AG10803 (cell line): ENCODE data around the gene TBC1D9B.

Source experiments
- DNase-seq: peaks from one replicate; pipeline ENCODE4 v3.0.0; 2010; ENCODE audit warnings: low read depth
- H3K4me3 ChIP-seq: 2 replicates; pipeline ENCODE4 v1.5.1; 2011; ENCODE audit warnings: mild to moderate bottlenecking, low read length, control low read depth
- TF ChIP-seq, protein P1 (sequence below): conservative IDR thresholded peaks from 2 replicates; pipeline ENCODE4 v1.5.1; 2011; ENCODE audit warnings: mild to moderate bottlenecking, low read length, control low read depth, inconsistent platforms

TBC1D9B gene

DNA sequence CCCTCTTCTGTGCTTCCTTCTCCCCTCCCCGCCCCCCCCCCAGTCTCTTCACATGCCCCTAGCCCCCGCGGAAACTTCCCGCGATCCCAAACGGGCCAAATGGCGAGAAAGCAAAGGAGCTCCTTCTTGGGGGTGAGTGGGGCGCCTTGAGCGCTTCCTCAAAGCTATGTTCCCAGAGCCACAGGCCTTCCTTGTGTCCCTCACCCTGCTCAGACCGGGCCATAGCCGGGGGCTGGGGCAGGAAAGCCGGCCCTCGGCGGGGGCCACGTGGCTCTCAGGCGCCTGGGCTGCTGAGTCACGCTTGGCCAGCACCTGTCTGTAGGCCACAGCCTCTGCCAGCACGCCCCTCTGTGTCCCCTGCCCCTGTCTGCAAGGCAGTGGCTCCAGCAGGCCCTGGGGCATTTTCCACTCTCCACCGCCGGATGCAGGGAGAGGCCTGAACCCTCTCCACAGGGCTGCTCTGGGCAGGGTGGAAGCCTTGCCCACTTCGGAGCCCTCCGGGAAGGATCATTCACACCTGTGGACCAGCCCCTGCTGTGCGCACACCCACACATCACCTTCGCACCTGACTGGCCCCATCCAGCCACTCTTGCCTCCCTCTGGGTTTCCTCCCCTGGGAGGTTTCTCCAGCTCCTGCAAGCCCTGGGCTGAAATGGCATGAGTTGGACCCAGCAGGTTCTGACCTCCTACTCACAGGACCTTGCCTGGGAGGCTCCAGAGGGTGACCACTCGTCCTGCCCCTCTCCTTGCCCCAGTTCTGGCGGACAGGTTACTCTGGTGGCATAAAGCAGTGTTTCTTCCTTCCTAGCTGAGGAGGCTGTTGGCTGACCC, 88.2 kb downstream of the TBC1D9B start:
- H3K4me3 ChIP-seq, result peak overlapping the region; percentile 29
- TF ChIP-seq, protein P1, sequence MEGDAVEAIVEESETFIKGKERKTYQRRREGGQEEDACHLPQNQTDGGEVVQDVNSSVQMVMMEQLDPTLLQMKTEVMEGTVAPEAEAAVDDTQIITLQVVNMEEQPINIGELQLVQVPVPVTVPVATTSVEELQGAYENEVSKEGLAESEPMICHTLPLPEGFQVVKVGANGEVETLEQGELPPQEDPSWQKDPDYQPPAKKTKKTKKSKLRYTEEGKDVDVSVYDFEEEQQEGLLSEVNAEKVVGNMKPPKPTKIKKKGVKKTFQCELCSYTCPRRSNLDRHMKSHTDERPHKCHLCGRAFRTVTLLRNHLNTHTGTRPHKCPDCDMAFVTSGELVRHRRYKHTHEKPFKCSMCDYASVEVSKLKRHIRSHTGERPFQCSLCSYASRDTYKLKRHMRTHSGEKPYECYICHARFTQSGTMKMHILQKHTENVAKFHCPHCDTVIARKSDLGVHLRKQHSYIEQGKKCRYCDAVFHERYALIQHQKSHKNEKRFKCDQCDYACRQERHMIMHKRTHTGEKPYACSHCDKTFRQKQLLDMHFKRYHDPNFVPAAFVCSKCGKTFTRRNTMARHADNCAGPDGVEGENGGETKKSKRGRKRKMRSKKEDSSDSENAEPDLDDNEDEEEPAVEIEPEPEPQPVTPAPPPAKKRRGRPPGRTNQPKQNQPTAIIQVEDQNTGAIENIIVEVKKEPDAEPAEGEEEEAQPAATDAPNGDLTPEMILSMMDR, result no peak
- DNase-seq, result peak; percentile 64

DNA sequence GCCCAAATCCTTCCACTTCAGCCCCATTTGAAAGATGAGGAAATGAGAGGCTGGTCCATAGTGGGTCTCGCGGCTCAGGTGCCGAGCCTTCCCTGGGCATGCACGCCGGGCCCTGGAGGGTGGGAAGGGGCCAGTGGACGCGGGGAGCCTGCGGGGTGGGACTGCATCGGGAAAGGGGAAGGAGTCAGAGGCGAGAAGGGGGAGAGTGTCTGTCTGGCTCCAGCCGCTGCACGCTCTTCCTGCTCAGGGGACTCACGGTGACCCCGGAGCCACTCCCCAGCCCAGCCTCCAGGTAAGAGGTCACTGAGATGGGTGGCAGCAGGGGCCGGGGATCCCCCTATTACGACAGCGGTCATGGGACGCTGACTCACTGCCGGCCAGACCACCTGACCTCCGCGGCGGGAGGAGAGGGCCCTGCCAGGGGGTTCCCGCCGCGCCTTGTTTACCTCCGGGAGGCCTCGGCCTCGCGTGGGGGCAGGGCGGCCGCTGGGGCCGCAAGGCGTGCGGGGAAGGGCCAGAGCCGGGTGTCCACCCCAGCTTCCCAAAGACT, 88.9 kb downstream of the TBC1D9B start:
- peak; percentile 90 for DNase-seq
- peak overlapping the region; percentile 48 for H3K4me3 ChIP-seq
- TF ChIP-seq, protein P1, result no peak

DNA sequence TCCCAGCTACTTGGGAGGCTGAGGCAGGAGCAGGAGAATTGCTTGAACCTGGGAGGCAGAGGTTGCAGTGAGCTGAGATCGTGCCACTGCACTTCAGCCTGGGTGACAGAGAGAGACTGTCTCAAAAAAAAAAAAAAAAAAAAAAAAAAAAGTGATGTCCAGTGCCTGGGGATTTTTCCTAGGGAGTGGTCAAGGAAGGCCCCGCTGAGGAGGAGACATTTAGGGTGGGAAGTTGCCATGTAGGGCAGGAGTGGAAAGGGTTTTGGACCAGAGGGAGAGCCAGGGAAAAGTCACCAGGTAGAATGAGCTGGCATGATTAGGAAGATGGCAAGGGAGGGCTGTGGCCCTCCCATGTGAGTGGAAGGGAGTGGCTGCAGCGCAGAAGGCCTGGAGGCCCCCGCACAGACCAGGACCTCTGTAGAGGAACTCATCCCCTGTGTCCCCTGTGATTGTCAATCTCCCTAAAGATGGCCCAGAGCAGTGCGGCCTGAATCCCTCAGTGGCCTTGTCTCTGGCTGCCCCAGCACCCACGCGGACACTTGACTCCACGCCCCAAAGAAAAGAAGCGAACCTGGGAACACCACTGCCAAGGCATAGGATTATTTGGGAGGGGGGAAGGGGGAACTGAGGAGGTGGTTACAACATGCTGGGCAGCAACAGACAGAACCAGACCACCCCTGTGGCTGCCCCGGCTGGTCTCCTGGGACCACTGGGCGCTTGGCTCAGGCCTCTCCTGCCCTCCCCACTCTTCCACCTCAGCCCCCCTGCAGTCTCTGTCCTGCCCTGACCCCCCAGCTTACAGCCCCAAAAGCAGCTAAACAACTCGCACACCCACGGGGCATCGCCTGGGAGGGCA, 89.6 kb downstream of the TBC1D9B start:
- TF ChIP-seq, protein P1, result no peak
- H3K4me3 ChIP-seq, result peak overlapping the region; percentile 48
- no peak for DNase-seq

DNA sequence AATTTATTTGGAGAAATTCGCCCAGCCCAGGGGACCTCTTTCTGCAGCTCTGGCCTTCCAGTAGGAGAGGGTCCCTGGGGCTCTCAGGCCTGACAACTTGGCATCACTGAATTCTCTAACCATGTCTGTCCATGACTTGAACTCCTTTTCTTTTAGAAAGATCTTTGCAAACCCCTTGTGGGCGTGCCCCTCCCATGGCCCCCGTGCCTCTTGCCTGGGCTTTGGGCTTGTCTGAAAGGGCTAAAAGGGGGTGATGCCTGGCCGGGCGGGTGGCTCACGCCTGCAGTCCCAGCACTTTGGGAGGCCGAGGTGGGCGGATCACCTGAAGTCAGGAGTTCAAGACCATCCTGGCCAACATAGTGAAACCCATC, 90.2 kb downstream of the TBC1D9B start:
- H3K4me3 ChIP-seq, result peak overlapping the region; percentile 36
- DNase-seq, result no peak
- TF ChIP-seq, protein P1, result no peak

DNA sequence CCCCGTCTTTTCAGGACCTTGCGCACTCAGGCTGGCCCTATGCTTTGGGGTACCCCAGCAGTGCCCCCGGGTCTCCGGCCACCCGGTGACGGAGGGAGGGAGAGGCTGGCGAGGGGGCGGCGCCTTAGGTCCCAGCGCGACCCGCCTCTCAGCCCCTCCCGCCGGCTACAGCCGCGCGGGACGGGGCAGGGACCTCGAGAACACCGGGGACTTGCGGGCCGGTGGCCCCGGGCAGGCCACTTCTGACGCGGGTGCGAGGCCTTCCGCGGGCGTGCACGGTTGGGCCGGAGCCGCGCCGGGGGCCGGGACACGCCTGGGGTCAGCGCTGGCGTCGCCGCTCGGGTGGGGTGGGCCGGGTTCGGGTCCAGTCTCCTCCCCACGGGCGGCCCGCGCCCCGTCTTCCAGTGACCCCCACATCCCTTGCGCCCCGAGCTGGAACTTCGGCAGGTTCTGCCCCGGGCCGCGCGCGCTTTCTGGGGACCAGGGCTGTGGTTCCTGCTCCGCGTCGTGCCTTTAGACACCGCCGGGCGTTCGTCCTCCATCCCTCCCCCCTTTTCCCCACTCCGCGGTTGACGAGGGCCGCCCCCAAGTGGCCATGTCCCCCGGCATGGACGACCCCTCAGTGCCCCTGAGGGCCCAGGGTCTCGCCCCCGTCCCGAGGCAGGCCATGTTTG, 90.8 kb downstream of the TBC1D9B start:
- H3K4me3 ChIP-seq, result peak overlapping the region; percentile 37
- DNase-seq, result no peak
- TF ChIP-seq, protein P1, result no peak

DNA sequence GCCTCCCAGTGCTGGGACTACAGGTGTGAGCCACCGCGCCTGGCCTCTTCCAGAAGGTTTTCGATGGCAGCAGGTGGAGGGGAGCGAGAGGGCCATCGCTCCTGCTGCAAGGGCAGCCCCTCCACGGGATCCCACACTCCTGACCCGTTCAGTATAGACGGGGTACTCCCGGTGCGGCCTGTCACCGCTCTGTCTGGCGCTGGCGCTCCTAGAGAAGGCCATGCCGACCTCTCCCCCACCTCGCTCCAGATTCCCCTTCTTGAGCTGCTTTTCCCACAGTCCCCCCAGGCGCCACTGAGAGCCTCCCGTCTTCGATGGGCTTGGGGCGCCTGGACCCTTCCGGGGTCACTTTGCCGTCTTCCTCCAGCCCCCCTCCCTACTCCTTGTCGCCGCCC, 91.3 kb downstream of the TBC1D9B start:
- TF ChIP-seq, protein P1, result no peak
- H3K4me3 ChIP-seq, result peak overlapping the region; percentile 37

More for the DNA sequence above, 91.3 kb downstream of the TBC1D9B start:
- DNase-seq, result no peak
